ENCODE measurements around the gene OR2A25.

Gene OR2A25

GRCh38 chr7:144069511-144069910, at the start of gene OR2A25:
OR2A25 (plus strand) TSS chr7:144069811; CDS start chr7:144074220, 4,409 bp downstream.
- Mint-ChIP-seq H3K27me3 (no peaks in the 10 kb centered on the region), H3K36me3 (no peaks in the 10 kb centered on the region), H3K4me1 (no peaks in the 10 kb centered on the region), H3K9me3 (peaks cover 6% of the 10 kb centered on the region), H3K4me3 (no peak within 1 kb of the TSS), H3K27ac (no peak within 1 kb of the TSS)
- no peak for ATAC-seq

GRCh38 chr7:144020340-144020739, 49.3 kb upstream of the OR2A25 start:
- H3K9me3 Mint-ChIP-seq: no peaks in the 10 kb centered on the region
- H3K36me3 Mint-ChIP-seq: no peaks in the 10 kb centered on the region
- no peak overlapping the region for H3K4me3 Mint-ChIP-seq
- peaks cover 7% of the 10 kb centered on the region for H3K27me3 Mint-ChIP-seq
- H3K4me1 Mint-ChIP-seq: no peaks in the 10 kb centered on the region
- no peak for ATAC-seq
- H3K27ac Mint-ChIP-seq: no peak overlapping the region

GRCh38 chr7:144022169-144022568, 47.4 kb upstream of the OR2A25 start:
- peaks cover 7% of the 10 kb centered on the region for H3K27me3 Mint-ChIP-seq
- no peaks in the 10 kb centered on the region for H3K9me3 Mint-ChIP-seq
- no peak for ATAC-seq
- H3K4me1 Mint-ChIP-seq: no peaks in the 10 kb centered on the region
- no peak overlapping the region for H3K27ac Mint-ChIP-seq
- no peaks in the 10 kb centered on the region for H3K36me3 Mint-ChIP-seq
- no peak overlapping the region for H3K4me3 Mint-ChIP-seq

GRCh38 chr7:144023171-144023827, 46.3 kb upstream of the OR2A25 start:
- Mint-ChIP-seq H3K4me1 (no peaks in the 10 kb centered on the region), H3K27me3 (peaks cover 7% of the 10 kb centered on the region), H3K9me3 (no peaks in the 10 kb centered on the region), H3K4me3 (no peak overlapping the region), H3K27ac (no peak overlapping the region), H3K36me3 (no peaks in the 10 kb centered on the region)
- no peak for ATAC-seq

- Mint-ChIP-seq H3K27ac (no peak overlapping the region), H3K4me3 (no peak overlapping the region), H3K27me3 (no peaks in the 10 kb centered on the region), H3K36me3 (no peaks in the 10 kb centered on the region), H3K4me1 (no peaks in the 10 kb centered on the region), H3K9me3 (no peaks in the 10 kb centered on the region)
- peak; percentile 53 for ATAC-seq
Observed at GRCh38 chr7:144024213-144024612, 45.4 kb upstream of the OR2A25 start.

- Mint-ChIP-seq H3K4me1 (no peaks in the 10 kb centered on the region), H3K27me3 (peaks cover 6% of the 10 kb centered on the region), H3K9me3 (no peaks in the 10 kb centered on the region), H3K36me3 (no peaks in the 10 kb centered on the region), H3K27ac (no peak overlapping the region), H3K4me3 (no peak overlapping the region)
- ATAC-seq: no peak
Observed at GRCh38 chr7:144026203-144026883, 43.3 kb upstream of the OR2A25 start.

GRCh38 chr7:144027070-144027469, 42.5 kb upstream of the OR2A25 start:
- no peak overlapping the region for H3K27ac Mint-ChIP-seq
- no peak for ATAC-seq
- no peak overlapping the region for H3K4me3 Mint-ChIP-seq
- H3K36me3 Mint-ChIP-seq: no peaks in the 10 kb centered on the region
- H3K9me3 Mint-ChIP-seq: no peaks in the 10 kb centered on the region
- H3K27me3 Mint-ChIP-seq: peaks cover 12% of the 10 kb centered on the region
- no peaks in the 10 kb centered on the region for H3K4me1 Mint-ChIP-seq

GRCh38 chr7:144027974-144028373, 41.6 kb upstream of the OR2A25 start:
- Mint-ChIP-seq H3K9me3 (no peaks in the 10 kb centered on the region), H3K4me1 (no peaks in the 10 kb centered on the region), H3K27me3 (peaks cover 12% of the 10 kb centered on the region), H3K27ac (no peak overlapping the region), H3K4me3 (no peak overlapping the region), H3K36me3 (no peaks in the 10 kb centered on the region)
- peak; percentile 43 for ATAC-seq

- Mint-ChIP-seq H3K27me3 (peaks cover 12% of the 10 kb centered on the region), H3K9me3 (no peaks in the 10 kb centered on the region), H3K36me3 (no peaks in the 10 kb centered on the region), H3K27ac (no peak overlapping the region), H3K4me3 (no peak overlapping the region), H3K4me1 (no peaks in the 10 kb centered on the region)
- ATAC-seq: no peak
Observed at GRCh38 chr7:144028547-144028946, 41.1 kb upstream of the OR2A25 start.

- Mint-ChIP-seq H3K4me1 (no peaks in the 10 kb centered on the region), H3K4me3 (no peak overlapping the region), H3K27ac (no peak overlapping the region), H3K36me3 (no peaks in the 10 kb centered on the region), H3K27me3 (peaks cover 12% of the 10 kb centered on the region), H3K9me3 (no peaks in the 10 kb centered on the region)
- ATAC-seq: no peak
Observed at GRCh38 chr7:144032516-144032915, 37.1 kb upstream of the OR2A25 start.

- ATAC-seq: no peak
- no peaks in the 10 kb centered on the region for H3K9me3 Mint-ChIP-seq
- H3K27ac Mint-ChIP-seq: no peak overlapping the region
Observed at GRCh38 chr7:144032985-144033709, 36.5 kb upstream of the OR2A25 start.

GRCh38 chr7:144035385-144035784, 34.2 kb upstream of the OR2A25 start:
- Mint-ChIP-seq H3K9me3 (no peaks in the 10 kb centered on the region), H3K4me1 (no peaks in the 10 kb centered on the region), H3K27me3 (peaks cover 12% of the 10 kb centered on the region), H3K27ac (no peak overlapping the region), H3K4me3 (no peak overlapping the region), H3K36me3 (no peaks in the 10 kb centered on the region)
- ATAC-seq: no peak

More at GRCh38 chr7:144032985-144033709, 36.5 kb upstream of the OR2A25 start:
- H3K36me3 Mint-ChIP-seq: no peaks in the 10 kb centered on the region
- peaks cover 12% of the 10 kb centered on the region for H3K27me3 Mint-ChIP-seq
- H3K4me1 Mint-ChIP-seq: no peaks in the 10 kb centered on the region
- no peak overlapping the region for H3K4me3 Mint-ChIP-seq

- Mint-ChIP-seq H3K27me3 (peaks cover 6% of the 10 kb centered on the region), H3K9me3 (no peaks in the 10 kb centered on the region), H3K4me1 (no peaks in the 10 kb centered on the region), H3K36me3 (no peaks in the 10 kb centered on the region), H3K4me3 (no peak overlapping the region), H3K27ac (no peak overlapping the region)
- ATAC-seq: no peak
Observed at GRCh38 chr7:144036302-144036885, 33.2 kb upstream of the OR2A25 start.

- H3K36me3 Mint-ChIP-seq: no peaks in the 10 kb centered on the region
- H3K27me3 Mint-ChIP-seq: no peaks in the 10 kb centered on the region
- H3K4me3 Mint-ChIP-seq: no peak overlapping the region
- H3K9me3 Mint-ChIP-seq: no peaks in the 10 kb centered on the region
- no peak for ATAC-seq
- no peak overlapping the region for H3K27ac Mint-ChIP-seq
- no peaks in the 10 kb centered on the region for H3K4me1 Mint-ChIP-seq
Observed at GRCh38 chr7:144037414-144038035, 32.1 kb upstream of the OR2A25 start.

GRCh38 chr7:144038887-144039286, 30.7 kb upstream of the OR2A25 start:
- H3K4me1 Mint-ChIP-seq: no peaks in the 10 kb centered on the region
- H3K4me3 Mint-ChIP-seq: no peak overlapping the region
- no peaks in the 10 kb centered on the region for H3K36me3 Mint-ChIP-seq
- H3K9me3 Mint-ChIP-seq: no peaks in the 10 kb centered on the region
- H3K27ac Mint-ChIP-seq: no peak overlapping the region
- H3K27me3 Mint-ChIP-seq: no peaks in the 10 kb centered on the region
- no peak for ATAC-seq

All from stimulated activated memory B cell treated with anti-CD40 and anti-IgM and Interleukin-4, amounts not matched to agents 10 μg/mL and 1 μg/mL and 100 μg/mL, for 72 hours (primary cell).